Upper lobe of left lung (tissue), 4 donors: ENCODE results near the gene CLDN14.

ENCODE experiments used
- POLR2A ChIP-seq, 4 donors: fragments of 450-650 bp; IDR thresholded peaks; one replicate each; pipeline ENCODE4 v1.5.1; 2016 to 2017; ENCODE audit warnings: antibody characterized with exemption in 4 of 4, mild to moderate bottlenecking in 2 of 4
- POLR2AphosphoS5 ChIP-seq, 2 donors: sonication (generic); formaldehyde crosslinking; IDR thresholded peaks; one replicate each; pipeline ENCODE4 v1.5.1; 2017; ENCODE audit warnings: antibody characterized with exemption in 2 of 2
- TF ChIP-seq, protein P1 (sequence below), 6 experiments: fragments of 450-650 bp in 4 of 6; fragments of 200-600 bp in 2 of 6; sonication (generic) in 2 of 6; IDR thresholded peaks; one replicate each; pipeline ENCODE4 v1.5.1; 2016 to 2019; ENCODE audit warnings: antibody characterized with exemption in 6 of 6

DNA sequence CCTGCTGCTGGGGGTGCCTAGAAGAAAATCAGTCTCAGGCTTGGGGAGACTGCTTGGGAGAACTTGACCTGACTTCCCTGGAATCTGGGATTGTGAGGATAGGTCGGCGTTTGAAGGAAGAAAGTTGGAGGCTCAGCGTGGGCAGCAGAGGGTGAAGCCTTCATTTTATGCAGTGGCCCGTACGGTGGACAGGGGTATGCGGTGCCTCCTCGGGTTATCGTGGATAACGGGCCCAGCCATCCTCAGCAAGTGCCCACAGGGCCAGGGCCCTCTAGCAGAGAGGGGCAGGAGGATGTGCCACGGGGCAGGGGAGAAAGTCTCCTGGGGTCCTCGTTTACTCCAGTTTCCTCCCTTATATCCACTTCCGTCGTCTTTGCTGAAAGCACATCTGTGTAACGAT is 60.7 kb downstream of the CLDN14 start:
- no peak for TF ChIP-seq POLR2A (IDR thresholded peaks at IDR 0.05)
- TF ChIP-seq, protein P1, sequence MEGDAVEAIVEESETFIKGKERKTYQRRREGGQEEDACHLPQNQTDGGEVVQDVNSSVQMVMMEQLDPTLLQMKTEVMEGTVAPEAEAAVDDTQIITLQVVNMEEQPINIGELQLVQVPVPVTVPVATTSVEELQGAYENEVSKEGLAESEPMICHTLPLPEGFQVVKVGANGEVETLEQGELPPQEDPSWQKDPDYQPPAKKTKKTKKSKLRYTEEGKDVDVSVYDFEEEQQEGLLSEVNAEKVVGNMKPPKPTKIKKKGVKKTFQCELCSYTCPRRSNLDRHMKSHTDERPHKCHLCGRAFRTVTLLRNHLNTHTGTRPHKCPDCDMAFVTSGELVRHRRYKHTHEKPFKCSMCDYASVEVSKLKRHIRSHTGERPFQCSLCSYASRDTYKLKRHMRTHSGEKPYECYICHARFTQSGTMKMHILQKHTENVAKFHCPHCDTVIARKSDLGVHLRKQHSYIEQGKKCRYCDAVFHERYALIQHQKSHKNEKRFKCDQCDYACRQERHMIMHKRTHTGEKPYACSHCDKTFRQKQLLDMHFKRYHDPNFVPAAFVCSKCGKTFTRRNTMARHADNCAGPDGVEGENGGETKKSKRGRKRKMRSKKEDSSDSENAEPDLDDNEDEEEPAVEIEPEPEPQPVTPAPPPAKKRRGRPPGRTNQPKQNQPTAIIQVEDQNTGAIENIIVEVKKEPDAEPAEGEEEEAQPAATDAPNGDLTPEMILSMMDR (IDR thresholded peaks at IDR 0.05): no peak
- TF ChIP-seq POLR2AphosphoS5 (IDR thresholded peaks at IDR 0.05): no peak
